ENCODE measurements around the gene CPSF4L. TPM values are rescaled to one million over a fixed set of nuclear protein-coding genes. Genes with fewer than 3 reads are reported as not detected.
A peak's percentile ranks its signal among the peaks of the same experiment; 100 is the strongest.

Gene CPSF4L
- polyA plus RNA-seq, 1 of the 3 experiments (the other 2 are of a cell fraction): 0.10 TPM

GRCh38 chr17:73311428-73311780 is 49.7 kb upstream of the CPSF4L start:
- ChIA-PET POLR2A (interaction anchor here (0.7 to 3.7 kb wide), 12 partner anchors 13 to 83 kb away, joined by 3 to 30 read pairs (median 4); a partner anchor contains a TSS), CTCF (interaction anchor here (0.7 to 5.9 kb wide), 35 partner anchors 8 to 119 kb away, joined by 3 to 154 read pairs (median 7); partner anchors contain the start of genes COG1 and CPSF4L)
- peak overlapping the region; percentile 86 to 99 for H3K4me3 ChIP-seq (ENCODE audit: low read depth in 2 of 2, low read length in 1 of 2)

DNA sequence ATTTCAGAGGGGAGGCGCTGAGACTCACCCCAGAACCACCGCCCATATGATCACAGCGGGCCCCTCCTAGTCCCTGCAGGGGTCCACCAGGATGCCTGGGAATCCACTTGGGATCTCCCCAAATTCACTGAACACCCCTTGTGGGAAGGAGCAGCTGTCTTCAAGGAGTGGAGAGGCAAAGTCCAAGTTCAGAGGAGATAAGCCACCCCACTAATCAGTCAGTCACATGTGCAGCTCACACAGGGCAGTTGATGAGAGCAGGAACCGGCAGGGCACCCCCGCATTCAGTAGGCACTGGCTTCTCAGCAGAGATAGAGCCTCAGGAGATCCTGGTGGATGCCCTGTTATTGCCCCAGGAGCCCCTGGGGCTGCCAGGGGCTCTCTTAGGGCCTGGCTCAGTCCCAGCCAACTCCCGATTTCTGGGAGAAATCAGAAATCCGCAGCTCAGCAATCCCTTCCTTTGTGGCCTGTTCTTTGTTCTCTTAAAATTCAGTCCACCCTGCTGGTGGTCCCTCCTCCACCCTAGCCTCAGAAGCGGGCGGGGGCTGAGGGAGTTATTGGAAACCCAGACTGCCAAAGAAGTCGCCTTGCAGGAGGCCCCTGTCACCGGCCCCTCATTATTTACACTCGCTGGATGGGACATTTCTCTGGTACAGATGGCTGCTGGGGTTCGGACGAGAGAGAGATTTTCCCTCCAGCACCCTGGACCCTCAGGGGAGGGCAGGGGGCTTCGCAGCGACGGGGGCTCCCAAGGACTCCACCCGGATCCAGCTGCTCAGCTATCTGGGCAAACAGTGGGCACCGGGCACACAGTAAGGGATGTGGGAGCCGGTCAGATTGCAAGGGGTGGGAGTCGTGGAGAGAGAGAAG is 48.3 kb upstream of the CPSF4L start:
- peak overlapping the region; percentile 86 to 99 for H3K4me3 ChIP-seq (ENCODE audit: low read depth in 2 of 2, low read length in 1 of 2)
- H3K9me3 ChIP-seq: no peaks in the 10 kb centered on the region
- ChIA-PET CTCF (interaction anchor here (0.9 to 5.9 kb wide), 32 partner anchors 8 to 751 kb away, joined by 3 to 154 read pairs (median 8); partner anchors contain the start of genes COG1 and CPSF4L), POLR2A (interaction anchor here (0.7 to 3.7 kb wide), 11 partner anchors 11 to 77 kb away, joined by 3 to 30 read pairs (median 5); a partner anchor contains a TSS)
- peak overlapping the region; percentile 93 to 96 for H3K27ac ChIP-seq (ENCODE audit: low read depth in 2 of 2, low read length in 1 of 2)
- H3K79me2 ChIP-seq (ENCODE audit: insufficient read depth): peaks cover 62% of the 10 kb centered on the region
- peak overlapping the region; percentile 98 for H3K9ac ChIP-seq
- WGBS (ENCODE audit: low lambda C conversion rate): 15% methylated on average over 21 of the region's 21 CpGs
- no peaks in the 10 kb centered on the region for H4K20me1 ChIP-seq (ENCODE audit: insufficient read depth)
- TF ChIP-seq, protein P1, sequence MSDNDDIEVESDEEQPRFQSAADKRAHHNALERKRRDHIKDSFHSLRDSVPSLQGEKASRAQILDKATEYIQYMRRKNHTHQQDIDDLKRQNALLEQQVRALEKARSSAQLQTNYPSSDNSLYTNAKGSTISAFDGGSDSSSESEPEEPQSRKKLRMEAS (IDR thresholded peaks at IDR 0.05; ENCODE audit: low read depth): 0 out of 2 replicates have a peak, but pooled peaks have one; percentile 49
- TF ChIP-seq FOSL2 (IDR thresholded peaks at IDR 0.05; ENCODE audit: borderline replicate concordance, low read depth) (no peak), MXI1 (IDR thresholded peaks at IDR 0.05; ENCODE audit: low read depth, low read length) (peak; percentile 63; the same call in 1 of the 2 replicates), CHD2 (IDR thresholded peaks at IDR 0.05; ENCODE audit: low read length, partially characterized antibody) (peak; percentile 27), GATA2 (CRISPR knock-in tag; IDR thresholded peaks at IDR 0.05) (0 out of 2 replicates have a peak, but pooled peaks have one; percentile 14), TCF12 (IDR thresholded peaks at IDR 0.05) (no peak)
- peak overlapping the region; percentile 98 for H3K4me2 ChIP-seq
- H3K27me3 ChIP-seq (ENCODE audit: insufficient read depth): no peaks in the 10 kb centered on the region
- peak overlapping the region; percentile 71; the same call in 1 of the 2 replicates for H2AFZ ChIP-seq (ENCODE audit: low read depth)
- DNase-seq: peak; percentile 54
- H3K9me2 ChIP-seq: no peaks in the 10 kb centered on the region
- H3K36me3 ChIP-seq (replicated peaks in 1 of 2; ENCODE audit: control insufficient read depth in 1 of 2, insufficient read depth in 2 of 2, low read length in 1 of 2): peaks cover 0 to 8% of the 10 kb centered on the region in 2 experiments
- H3F3A ChIP-seq (replicated peaks; ENCODE audit: insufficient read depth): peaks cover 38% of the 10 kb centered on the region
- H3K4me1 ChIP-seq (ENCODE audit: control insufficient read depth in 1 of 2, insufficient read depth in 2 of 2, low read depth in 1 of 2, low read length in 1 of 2): peaks cover 51% of the 10 kb centered on the region in 2 experiments; a peak in 3 of 4 replicates

More at GRCh38 chr17:73311428-73311780, 49.7 kb upstream of the CPSF4L start:
- TF ChIP-seq CTCF (IDR thresholded peaks at IDR 0.05) (no peak), MXI1 (IDR thresholded peaks at IDR 0.05; ENCODE audit: low read depth, low read length) (peak; percentile 6; the same call in 1 of the 2 replicates)
- peak overlapping the region; percentile 93 to 96 for H3K27ac ChIP-seq (ENCODE audit: low read depth in 2 of 2, low read length in 1 of 2)
- H3K36me3 ChIP-seq (replicated peaks in 1 of 2; ENCODE audit: control insufficient read depth in 1 of 2, insufficient read depth in 2 of 2, low read length in 1 of 2): peaks cover 0 to 4% of the 10 kb centered on the region in 2 experiments
- peaks cover 36 to 37% of the 10 kb centered on the region in 2 experiments; a peak in 3 of 4 replicates for H3K4me1 ChIP-seq (ENCODE audit: control insufficient read depth in 1 of 2, insufficient read depth in 2 of 2, low read depth in 1 of 2, low read length in 1 of 2)
- H3K9me3 ChIP-seq: no peaks in the 10 kb centered on the region
- no peak for DNase-seq
- peak overlapping the region; percentile 38; the same call in 1 of the 2 replicates for H2AFZ ChIP-seq (ENCODE audit: low read depth)
- no peaks in the 10 kb centered on the region for H4K20me1 ChIP-seq (ENCODE audit: insufficient read depth)
- peak overlapping the region; percentile 98 for H3K4me2 ChIP-seq
- H3F3A ChIP-seq (replicated peaks; ENCODE audit: insufficient read depth): peaks cover 26% of the 10 kb centered on the region
- peak overlapping the region; percentile 98 for H3K9ac ChIP-seq
- H3K9me2 ChIP-seq: no peaks in the 10 kb centered on the region
- H3K27me3 ChIP-seq (ENCODE audit: insufficient read depth): no peaks in the 10 kb centered on the region
- H3K79me2 ChIP-seq (ENCODE audit: insufficient read depth): peaks cover 48% of the 10 kb centered on the region
- WGBS (ENCODE audit: low lambda C conversion rate): 0% methylated on average over 33 of the region's 38 CpGs
